ENCODE measurements around the gene NDUFB6.
"Not testable (repeated sequence)": the region's sequence is repeated elsewhere in the genome, so short reads cannot be mapped to it uniquely, and the experiment has no call there.

NDUFB6 gene

DNA sequence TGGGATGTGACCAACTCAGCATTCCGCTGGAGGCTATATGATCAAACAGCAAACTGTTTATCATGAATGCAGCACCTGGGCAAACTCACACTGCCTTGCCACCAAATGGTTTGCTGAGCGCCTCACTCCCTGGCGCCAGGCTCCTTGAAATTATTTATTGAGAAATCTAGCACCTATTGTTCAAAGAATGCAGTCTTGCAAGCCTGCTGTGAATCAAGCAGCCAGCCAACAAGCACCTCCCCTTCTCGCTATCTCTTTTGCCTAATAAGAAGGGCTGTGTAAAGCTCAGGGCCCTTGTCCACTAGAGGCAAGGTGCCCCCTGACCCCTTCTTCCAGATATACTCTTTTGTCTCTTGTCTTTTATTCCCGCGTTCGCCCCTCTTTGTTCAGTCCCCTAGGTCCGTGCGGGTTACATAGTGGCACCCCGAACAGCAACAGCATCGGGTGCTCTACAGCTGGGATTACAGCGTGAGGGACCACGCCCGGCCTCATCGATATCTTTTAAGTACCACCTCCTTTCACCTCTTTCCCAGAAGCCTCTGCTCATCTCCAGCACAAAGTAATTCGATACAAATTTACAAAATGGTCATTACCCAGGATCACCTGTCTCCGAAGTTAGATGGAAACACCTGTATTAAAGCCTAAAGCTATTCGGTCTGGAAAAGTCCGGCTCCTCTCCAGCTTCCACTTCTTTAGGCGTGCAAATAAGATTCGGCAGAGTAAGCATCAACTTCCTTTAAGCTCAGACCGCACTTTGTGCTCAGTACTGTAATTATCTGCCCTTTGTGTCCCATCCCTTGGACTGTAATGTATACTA lies 47.9 kb downstream of the NDUFB6 start:
- in situ Hi-C loops (cut with MboI; ENCODE audit: low sequenced_read_pairs) = no loop called here

- in situ Hi-C loops (cut with MboI; ENCODE audit: low sequenced_read_pairs) = not testable (repeated sequence)
Observed at GRCh38 chr9:32524558-32524891, 48.4 kb downstream of the NDUFB6 start.

- in situ Hi-C loops (cut with MboI; ENCODE audit: low sequenced_read_pairs) = no loop called here
Observed at GRCh38 chr9:32523910-32524309, 49.0 kb downstream of the NDUFB6 start.

GRCh38 chr9:32518276-32518675 lies 54.7 kb downstream of the NDUFB6 start:
- in situ Hi-C loops (cut with MboI; ENCODE audit: low sequenced_read_pairs) = no loop called here

DNA sequence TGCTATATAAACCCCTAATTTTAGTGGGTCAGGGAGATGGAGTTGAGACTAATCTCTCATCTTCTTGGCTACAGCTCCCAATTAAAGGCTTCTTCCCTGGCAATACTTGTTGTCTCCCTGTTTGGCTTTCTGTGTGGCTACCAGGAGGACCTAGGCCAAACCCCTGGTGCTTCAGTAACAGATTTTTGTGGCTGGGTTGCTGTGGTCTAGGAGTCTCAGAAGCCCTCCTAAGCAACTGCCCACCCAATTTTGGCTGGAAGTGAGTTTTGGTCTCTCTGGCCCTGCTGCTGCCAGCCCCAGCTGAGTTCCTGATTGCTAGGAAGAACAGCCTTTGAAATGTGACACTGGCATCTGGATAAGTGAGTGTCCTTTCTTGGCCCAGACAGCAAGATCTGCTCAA lies 56.7 kb downstream of the NDUFB6 start:
- in situ Hi-C loops (cut with MboI; ENCODE audit: low sequenced_read_pairs) = no loop called here

- in situ Hi-C loops (cut with MboI; ENCODE audit: low sequenced_read_pairs) = no loop called here
Observed at GRCh38 chr9:32508728-32509127, 64.2 kb downstream of the NDUFB6 start.

DNA sequence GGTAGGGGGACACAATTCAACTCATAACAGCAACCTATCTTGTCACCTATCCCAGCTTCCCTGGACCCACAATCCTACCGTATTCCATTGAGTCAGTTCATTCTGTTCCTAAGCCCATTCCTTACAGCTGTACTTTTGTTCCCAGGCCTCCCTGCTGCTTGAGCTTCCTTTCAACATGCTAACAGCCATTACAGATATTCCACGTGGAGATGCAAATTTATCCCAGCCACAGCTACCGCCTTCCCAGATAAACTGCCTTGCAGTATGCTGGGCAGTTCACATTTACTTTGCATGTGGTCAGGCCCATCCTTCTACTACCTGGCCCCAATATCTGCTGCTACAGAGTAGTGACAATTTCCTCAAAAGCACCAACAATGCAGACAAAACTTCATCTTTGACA lies 70.0 kb downstream of the NDUFB6 start:
- in situ Hi-C loops (cut with MboI; ENCODE audit: low sequenced_read_pairs) = no loop called here

Data from hTERT RPE-1 (cell line).